HG03097 (cell line): Measurements from ENCODE around the gene RANGAP1.
A peak's percentile ranks its signal among the peaks of the same experiment; 100 is the strongest.
"Not testable (repeated sequence)": the region's sequence is repeated elsewhere in the genome, so short reads cannot be mapped to it uniquely, and the experiment has no call there.

ENCODE experiments used
- ATAC-seq: cut with Tn5 transposase; IDR thresholded peaks from one replicate; pipeline ENCODE4 v1.9.1; 2021; ENCODE audit not compliant: unreplicated experiment, low FRiP score

RANGAP1 gene

DNA sequence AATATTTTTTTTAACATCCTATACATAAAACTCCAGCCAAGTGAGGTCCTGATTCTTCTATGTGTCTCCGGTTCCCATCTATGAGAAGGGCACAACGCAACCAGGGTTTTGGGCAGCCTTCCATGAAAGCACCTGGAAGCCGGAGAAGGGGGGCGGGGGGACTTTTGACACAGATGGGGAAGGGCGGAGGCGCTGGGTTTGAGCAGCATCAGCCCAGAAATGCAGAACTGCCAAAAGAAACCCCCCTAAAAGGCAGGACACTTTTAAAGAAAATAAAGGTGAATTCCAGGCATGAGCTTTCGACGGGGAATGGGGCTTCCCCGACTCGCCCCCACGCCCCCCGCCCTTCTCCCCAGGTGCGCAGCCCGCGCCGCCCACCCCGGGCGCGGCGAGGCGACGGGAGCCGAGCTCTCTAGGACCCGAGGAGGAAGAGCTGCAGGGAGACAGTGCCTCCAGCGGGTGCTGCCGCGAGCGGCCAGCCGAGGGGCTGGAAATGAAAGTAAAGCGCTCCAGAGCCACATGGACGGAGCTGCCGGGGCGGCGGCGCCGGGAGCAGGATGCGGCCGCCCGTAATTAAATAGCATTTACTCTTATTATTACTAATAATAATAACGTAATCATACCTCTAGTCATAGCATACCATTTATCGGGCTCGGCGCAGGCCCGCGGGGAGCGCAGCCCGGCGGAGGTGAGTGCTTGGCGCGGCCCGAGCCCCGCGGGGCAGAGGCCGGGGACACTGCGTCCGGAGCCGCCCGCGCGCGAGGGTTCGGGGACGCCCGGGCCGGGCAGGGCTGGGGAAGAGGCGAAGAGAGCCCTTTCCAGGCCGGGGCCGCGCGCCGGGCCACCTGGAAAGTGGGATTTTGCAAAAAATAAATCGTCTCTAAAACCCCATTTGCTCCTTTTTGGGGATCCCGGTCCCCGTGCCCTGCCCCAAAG, 15.4 kb upstream of the RANGAP1 start, which contains the start of gene ZC3H7B:
Gene ZC3H7B, plus strand, starts transcription at position 441 of the 936 bp plus-strand sequence. CDS start 19,136 bp downstream, outside the sequence.
- ATAC-seq: peak; percentile 71

DNA sequence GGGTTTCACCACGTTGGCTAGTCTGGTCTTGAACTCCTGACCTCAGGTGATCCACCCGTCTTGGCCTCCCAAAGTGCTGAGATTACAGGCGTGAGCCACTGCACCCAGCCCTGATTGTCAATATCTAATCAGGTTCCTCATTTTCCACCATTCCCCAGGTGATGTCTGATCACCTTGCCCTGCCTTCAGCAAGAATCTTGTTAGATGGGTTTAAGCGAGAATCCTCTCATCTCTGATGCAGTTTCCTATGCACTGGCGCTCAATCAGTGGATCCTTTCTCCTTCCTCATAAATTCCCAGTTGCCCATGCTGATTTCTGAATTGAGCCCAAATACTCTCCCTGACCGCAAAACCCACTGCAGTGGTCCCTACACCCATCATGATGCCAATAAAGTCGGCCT, 14.7 kb upstream of the RANGAP1 start:
- no peak for ATAC-seq

DNA sequence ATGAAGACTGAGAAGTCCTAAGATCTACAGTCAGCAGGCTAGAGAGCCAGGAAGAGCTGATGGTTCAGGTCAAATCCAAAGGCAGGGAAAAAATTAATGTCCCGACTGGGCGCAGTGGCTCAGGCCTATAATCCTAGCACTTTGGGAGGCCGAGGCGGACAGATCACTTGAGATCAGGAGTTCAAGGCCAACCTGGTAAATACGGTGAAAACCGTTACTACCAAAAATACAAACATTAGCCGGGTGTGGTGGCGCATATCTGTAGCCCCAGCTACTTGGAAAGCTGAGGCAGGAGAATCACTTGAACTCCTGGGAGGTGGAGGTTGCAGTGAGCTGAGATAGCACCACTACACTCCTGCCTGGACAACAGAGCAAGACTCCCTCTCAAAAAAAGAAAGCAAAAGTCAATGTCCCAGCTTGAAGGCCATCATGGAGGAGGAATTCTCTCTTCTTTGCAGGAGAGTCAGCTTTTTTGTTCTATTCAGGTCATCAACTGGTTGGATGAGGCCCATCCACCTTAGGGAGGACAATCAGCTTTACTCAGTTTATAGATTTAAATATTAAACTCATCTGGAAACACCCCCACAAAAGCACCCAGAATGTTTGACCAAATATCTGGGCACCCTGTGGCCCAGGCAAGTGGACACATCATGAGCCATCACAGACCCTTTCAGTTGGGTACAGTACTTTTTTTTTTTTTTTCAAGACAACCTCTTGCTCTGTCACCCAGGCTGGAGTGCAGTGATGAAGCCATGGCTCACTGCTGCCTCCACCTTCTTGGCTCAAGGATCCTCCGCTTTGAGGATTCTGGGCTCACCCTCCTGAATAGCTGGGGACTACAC, 11.1 kb upstream of the RANGAP1 start:
- no peak for ATAC-seq

DNA sequence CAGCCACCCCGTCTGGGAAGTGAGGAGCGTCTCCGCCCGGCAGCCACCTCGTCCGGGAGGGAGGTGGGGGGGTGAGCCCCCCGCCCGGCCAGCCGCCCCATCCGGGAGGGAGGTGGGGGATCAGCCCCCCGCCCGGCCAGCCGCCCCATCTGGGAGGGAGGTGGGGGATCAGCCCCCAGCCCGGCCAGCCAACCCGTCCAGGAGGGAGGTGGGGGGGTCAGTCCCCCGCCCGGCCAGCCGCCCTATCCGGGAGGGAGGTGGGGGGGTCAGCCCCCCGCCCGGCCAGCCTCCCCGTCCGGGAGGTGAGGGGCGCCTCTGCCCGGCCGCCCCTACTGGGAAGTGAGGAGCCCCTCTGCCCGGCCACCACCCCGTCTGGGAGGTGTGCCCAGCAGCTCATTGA, 8.8 kb upstream of the RANGAP1 start:
- ATAC-seq: not testable (repeated sequence)

DNA sequence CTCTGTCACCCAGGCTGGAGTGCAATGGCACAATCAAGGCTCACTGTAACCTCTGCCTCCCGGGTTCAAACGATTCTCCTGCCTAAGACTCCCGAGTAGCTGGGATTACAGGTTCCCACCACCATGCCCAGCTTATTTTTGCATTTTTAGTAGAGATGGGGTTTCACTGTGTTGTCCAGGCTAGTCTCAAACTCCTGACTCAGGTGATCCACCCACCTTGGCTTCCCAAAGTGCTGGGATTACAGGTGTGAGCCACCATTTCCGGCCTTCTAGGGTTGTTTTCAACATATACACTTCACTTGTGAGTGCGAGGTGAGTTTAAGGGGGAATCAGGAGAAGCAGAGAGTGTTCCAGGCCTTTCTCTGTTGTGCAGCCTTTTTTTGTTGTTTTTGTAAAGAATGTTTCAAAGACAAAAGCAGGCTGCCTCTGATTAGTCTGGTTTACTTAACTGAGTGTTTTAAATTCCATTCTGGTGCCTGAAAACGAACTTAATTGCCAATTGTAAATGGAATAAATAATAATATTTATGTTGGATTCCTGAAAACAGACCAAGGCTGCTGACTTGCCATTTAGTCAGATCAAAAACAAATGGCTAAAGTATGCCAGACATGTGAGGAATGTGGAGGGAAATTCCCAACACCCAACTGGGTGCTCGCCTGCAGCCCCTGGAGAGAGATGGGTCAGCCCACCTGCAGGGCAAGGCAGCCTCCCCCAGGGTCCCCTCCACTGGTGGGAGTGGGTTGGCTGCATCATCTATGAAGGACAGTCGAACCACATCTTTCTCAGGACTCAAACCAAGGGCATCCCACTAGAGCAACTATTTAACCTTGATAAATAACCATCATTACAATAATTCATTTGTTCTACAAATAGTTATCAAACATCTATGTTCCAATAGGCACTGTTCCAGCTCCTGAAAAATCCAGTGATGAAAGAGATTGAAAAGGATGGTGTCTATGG, 4.6 kb upstream of the RANGAP1 start:
- no peak for ATAC-seq

DNA sequence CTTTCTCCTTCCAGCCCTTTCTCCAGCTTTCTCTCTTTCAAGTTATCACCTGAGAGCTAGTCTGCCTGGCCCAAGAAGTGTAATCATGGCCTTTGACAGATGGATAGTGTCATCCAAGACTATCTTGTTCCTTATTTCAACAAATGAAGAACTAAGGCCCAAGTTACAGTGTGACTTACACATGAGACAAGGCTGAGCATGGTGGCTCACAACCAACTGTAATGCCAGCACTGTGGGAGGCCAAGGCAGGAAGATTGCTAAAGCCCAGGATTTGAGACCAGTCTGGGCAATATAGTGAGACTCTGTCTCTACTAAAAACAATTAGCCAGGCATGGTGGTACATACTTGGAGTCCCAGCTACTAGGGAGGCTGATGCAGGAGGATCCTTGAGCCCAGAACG, 3.7 kb upstream of the RANGAP1 start:
- ATAC-seq: no peak

DNA sequence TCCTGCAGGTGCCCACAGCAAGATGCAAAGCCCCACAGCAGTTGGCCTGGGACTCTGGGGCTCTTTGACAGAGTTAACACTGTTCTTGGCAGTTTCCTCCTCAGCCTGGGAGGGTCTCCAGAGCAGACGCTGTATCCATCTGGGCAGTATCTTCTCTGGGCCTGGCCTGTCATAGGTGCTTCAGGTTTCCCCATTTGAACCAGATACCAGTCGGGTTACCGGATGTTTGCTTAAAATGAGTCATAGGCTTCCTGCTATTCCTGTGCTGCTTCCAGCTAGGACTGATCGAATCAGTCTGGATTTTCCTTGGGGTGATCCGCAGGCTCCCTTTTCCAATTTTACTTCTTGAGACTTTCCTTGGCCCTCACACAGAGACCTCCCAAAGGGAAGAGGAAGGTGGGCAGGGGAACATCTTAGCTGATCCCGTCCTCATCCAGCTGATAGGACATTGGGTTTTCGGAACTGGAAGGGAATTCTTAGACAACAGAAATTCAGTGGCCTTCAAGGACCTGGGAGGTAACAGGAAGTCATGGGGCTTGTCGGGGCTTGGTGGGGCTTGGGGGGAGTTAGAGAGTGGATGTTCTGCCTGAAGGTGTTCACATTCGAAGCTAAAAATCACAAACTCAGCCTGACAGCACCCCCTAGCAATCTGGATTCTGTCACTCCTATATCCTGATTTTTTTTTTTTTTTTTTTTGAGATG, 2.4 kb upstream of the RANGAP1 start:
- ATAC-seq: no peak

DNA sequence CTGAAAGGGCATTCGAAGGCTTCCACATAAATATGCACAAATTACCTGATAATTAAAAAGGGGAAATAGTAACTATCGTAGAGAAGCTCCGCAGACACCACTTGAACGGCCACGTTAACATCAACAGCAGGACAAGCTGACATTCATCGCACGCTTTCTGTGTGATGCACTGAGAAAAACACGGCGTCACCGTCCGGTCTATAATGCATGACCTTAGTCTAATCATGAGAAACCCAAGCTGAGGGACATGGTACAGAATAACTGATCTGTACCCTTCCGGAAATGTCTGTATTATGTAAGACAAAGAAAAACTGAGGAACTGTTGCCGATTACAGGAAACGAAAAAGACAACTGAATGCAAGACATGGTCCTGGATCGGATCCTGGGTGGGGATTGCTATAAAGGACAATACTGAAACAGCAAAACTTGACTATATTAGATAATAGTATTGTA, 678 bp upstream of the RANGAP1 start:
- ATAC-seq: peak; percentile 17

DNA sequence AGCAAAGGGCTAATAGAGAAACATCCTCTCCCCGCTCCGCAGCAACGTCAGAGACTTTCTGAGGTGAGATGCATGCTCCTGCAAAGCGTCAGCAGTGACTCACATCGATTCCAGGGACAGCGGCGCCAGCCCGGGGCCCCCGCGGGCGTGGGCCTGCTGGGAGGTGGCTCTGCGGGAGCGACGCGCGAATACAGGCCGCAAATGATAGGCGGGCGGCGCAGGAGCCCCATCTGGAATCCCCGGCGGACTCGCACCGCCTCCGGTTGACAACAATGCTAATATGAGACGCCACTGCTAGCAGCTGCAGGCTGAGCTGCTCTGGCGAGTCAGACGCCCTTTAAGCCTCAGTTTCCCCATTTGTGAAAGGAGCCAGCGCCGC, 557 bp downstream of the RANGAP1 start:
- ATAC-seq: peak; percentile 10

DNA sequence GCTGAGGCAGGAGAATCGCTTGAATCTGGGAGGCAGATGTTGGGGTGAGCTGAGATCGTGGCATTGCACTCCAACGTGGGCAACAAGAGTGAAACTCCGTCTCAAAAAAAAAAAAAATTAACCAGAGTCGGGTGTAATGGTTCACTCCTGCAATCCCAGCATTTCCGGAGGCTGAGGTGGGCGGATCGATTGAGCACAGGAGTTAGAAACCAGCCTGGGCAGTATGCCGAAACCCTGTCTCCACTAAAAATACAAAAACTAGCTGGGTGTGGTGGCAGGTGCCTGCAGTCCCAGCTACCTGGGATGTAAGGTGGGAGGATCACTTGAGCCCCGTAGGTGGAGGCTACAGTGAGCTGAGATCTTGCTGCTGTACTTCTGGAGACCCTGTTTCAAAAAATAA, 1.5 kb downstream of the RANGAP1 start:
- ATAC-seq: no peak

DNA sequence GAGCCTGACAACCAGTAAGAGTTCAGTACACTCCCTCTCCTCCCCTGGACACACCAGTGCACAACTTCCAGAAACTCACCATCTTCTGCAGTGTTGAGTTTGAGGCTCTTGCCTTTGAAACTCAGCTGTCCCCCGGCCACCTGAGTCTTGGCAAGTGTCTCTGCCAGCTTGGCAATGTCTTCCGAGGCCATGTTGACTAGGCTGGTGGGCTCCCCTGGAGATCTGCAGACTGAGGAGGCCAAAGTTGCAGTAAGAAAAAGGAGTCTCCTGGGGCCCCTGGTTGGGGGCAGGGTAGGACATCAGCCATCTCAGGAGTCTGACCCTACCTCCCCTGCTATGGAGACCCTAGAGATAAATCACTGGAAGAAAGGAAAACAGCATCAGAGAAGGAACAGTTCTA, 5.1 kb downstream of the RANGAP1 start:
- no peak for ATAC-seq

DNA sequence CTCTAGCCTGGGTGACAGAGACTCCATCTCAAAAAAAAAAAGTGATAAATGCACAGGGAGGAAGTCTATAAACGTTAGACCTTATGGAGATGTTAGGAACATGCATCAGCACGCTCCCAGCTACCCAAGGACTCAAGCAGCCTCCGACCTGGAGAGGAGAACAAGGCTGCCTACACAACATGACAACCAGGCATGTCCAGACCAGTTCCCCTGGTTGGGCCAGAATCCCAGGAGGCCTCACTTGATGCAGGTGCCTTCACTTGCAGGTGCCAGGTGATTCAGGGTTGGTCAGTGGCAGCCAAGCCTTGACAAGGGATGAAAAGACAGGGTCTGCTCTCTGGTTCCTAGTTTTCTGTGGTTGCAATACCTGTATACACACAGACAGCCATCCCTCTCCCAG, 5.9 kb downstream of the RANGAP1 start:
- no peak for ATAC-seq

DNA sequence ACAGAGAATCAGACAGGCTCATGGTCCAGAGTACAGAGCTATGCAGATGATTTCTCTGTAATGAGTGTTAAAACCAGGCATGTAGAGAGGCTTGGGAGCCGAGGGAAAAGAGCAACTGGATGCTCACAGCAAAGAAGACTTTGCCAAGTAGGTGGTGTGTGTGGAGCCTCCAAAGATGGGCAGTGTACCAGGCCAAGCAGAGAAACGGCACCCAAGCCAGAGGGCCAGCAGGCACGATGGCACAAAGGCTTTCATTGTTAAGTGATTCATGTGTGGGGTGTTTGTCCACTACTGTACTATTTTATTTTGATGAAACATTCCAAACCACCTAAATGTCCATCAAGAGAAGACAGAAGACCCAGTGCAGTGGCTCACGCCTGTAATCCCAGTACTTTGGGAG, 11.1 kb downstream of the RANGAP1 start:
- ATAC-seq: no peak

DNA sequence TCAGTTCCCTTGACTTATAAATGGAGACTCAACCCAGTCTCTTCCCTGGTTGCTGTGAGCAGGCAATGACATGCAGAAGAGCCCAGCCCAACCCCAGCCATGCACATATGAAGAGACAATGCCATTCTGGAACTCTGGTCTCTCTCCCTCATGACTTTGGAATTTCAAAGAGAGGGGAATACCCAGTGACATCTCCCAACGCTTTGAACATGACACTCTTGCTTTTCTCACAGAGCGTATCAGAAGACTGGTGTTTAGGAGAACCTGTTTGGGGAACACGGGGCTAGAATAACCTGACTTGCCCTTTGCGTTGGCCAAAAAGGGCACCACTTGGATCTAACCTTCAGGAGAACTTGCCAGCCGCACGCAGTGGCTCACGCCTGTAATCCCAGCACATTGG, 12.9 kb downstream of the RANGAP1 start:
- no peak for ATAC-seq

DNA sequence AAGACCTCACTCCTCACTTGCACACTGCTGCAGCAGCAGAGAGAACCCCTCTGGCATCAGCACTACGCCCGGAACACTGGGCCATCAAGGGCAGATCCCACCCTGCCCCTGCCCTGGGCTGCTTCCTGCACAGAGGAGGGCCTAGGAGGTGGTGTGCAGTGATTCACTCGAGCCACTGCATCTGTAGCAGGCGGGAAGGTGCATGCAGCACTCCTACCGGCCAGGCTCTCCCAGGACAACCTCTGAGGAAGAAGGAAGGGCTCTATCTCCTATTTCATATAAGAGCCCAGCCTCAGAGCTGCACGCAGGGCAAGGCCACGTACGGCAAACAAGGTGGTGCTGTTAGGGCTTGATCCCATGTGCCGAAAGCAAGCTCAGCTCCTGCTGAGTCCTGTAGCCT, 14.2 kb downstream of the RANGAP1 start:
- no peak for ATAC-seq

DNA sequence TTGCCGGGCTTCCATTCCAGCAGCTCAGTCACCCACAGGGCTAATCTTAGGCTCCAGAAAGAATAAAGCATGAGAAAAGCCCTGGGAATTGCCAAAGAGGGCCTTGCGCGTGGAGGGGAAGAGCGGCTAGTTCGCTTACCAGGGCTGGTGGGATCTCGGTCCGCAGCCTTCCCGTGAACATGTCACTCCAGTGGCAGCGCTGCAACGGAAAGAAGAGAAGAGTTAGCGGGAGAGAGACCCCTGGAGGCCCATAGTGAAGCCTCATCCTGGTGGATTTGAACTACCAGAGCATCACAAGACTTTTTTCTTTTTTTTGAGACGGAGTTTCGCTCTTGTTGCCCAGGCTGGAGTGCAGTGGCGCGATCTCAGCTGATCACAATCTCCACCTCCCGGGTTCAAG, 18.0 kb downstream of the RANGAP1 start:
- no peak for ATAC-seq

DNA sequence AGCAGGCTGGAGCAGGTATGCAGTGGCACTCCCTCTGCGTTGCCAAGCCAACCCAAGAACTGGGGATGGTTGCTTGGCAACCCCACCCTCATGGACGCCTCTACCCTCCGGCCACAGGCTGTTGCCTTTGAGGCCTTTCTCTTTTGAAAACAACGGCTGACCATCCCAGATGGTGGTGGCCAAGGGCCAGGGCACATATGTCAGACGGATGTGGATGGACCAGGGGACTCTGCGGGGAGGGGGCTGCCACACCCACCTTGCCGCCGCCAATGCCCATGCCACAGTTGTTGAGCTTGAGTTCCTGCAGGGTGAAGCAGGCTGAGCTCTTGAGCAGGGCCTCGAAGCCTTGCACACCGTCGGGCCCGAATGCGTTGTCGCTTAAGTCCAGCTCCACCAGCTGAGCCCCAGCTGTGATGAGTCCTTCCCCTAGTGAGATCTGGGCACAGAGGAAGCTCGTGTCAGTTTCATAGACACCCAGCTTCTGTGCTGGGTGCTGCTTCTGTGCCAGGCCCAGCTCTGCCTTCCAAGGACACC, 21.5 kb downstream of the RANGAP1 start:
- no peak for ATAC-seq

DNA sequence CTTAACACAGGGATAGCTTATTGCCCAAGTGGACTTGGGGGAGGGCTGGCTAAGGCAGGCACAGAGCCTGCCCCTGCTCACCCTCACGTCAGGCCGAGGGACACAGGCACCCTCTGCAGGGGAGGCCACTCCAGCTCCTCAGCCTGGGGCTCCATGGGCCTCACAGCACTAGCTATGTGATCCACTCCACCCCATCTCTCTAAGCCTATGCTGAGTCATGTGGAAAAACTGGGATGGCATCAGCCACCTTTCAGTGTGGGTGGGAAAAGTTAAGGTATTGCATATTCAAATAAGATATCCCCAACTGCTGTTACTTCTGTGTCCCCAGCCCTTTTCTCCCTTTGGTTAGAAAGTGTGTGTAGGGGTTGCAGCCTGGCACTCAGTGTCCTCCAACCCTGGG, 22.3 kb downstream of the RANGAP1 start:
- no peak for ATAC-seq

DNA sequence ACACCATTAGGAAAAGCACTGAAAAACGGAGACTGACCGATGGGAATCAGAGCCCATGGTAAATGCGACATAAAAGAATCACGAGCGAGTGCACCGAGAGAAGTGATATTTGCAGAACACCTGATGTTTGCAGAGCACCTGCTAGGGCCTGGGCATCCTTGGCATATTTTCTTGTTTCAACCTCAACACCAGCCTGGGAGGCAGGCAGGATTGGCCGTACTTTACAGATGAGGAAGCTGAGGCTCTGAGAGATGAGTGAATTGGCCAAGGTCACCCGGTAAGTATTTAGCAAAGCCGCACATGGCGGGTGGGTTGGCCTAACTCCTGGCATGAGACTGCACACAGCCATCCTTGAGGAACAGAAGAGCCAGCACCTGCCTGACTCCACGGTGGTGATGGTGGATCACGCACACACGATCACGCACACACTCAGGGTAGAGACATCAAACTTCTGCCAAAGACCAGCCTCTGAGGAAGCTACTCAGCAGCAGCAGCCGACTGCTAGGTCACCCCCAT, 23.7 kb downstream of the RANGAP1 start:
- ATAC-seq: no peak
